ENCODE measurements around the gene KCNIP3.

DNA sequence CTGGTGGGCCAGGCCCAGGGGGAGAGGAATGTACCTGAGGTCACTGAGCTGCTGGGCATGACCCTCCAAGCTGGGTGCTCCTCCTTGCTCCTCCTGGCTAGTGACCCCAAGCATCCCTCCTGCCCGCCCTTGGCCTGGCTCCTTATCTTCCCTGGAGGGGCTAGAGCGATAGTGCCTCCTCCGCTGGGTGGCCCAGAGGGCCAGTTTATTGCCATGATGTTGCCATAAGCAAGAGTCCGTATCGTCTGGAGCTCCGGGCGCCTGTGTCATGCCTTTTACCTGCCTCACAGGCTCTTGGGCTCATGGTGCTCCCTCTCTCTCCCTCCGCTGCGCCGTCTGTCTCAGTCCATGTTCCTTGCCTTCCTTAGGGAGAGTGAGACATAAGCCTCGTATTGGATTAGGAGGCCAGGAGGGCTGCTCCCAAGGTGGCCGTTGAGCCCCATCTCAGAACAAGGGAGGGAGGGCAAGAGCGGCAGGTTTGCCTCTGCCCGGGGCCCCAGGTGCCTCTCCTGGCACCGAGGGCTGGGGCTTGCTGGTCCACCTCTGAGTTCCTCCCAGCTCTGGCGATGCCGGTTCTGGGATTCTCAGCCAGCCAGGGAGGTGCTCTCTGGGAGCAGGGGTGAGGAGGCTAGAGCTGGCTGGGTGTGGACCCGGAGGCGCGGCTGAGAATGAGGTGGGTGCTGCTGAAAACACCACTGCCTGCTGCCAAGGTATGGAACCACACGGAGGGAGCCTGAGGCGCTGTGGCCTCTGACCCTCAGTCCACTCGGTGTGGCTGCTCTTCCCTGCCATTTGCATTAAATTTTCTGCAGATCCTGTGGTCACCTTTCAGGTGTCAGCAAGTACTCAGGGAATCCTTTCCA, 22.6 kb downstream of the KCNIP3 start:
- TF ChIP-seq, protein P1, sequence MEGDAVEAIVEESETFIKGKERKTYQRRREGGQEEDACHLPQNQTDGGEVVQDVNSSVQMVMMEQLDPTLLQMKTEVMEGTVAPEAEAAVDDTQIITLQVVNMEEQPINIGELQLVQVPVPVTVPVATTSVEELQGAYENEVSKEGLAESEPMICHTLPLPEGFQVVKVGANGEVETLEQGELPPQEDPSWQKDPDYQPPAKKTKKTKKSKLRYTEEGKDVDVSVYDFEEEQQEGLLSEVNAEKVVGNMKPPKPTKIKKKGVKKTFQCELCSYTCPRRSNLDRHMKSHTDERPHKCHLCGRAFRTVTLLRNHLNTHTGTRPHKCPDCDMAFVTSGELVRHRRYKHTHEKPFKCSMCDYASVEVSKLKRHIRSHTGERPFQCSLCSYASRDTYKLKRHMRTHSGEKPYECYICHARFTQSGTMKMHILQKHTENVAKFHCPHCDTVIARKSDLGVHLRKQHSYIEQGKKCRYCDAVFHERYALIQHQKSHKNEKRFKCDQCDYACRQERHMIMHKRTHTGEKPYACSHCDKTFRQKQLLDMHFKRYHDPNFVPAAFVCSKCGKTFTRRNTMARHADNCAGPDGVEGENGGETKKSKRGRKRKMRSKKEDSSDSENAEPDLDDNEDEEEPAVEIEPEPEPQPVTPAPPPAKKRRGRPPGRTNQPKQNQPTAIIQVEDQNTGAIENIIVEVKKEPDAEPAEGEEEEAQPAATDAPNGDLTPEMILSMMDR (IDR thresholded peaks at IDR 0.05; ENCODE audit: low read depth, low read length), result no peak
- no peak for TF ChIP-seq EZH2phosphoT487 (IDR thresholded peaks at IDR 0.05; ENCODE audit: low read depth)
